Activated CD4-positive, alpha-beta memory T cell treated with anti-CD3 and anti-CD28 coated beads for 36 hours (primary cell): Measurements from ENCODE around the gene GPC5. TPM values are rescaled to one million over a fixed set of nuclear protein-coding genes. Genes with fewer than 3 reads are reported as not detected.

ENCODE experiments used
- CTCF ChIA-PET: fragments of 350-600 bp; sonication (Branson Sonifier 250); formaldehyde crosslinking; loops from one replicate; lab custom pipeline; 2021; ENCODE audit warnings: antibody characterized with exemption, inconsistent platforms; lab: Charles Lee
- POLR2A ChIA-PET: fragments of 350-600 bp; sonication (Branson Sonifier 250); formaldehyde crosslinking; loops from one replicate; lab custom pipeline; 2021; ENCODE audit warnings: antibody characterized with exemption; lab: Charles Lee
- DNase-seq: peaks from one replicate; pipeline ENCODE4 v3.0.0-alpha.2; 2020
- H3K27ac Mint-ChIP-seq: one replicate; pipeline ENCODE4 v1.8.0; 2021; ENCODE audit warnings: mixed read lengths
- H3K27me3 Mint-ChIP-seq: one replicate; pipeline ENCODE4 v1.8.0; 2021; ENCODE audit warnings: mixed read lengths
- H3K36me3 Mint-ChIP-seq: one replicate; pipeline ENCODE4 v1.8.0; 2021; ENCODE audit warnings: mixed read lengths
- H3K4me1 Mint-ChIP-seq: one replicate; pipeline ENCODE4 v1.8.0; 2021; ENCODE audit warnings: low read depth, mixed read lengths
- H3K4me3 Mint-ChIP-seq: one replicate; pipeline ENCODE4 v1.8.0; 2021; ENCODE audit warnings: mild to moderate bottlenecking, mixed read lengths
- H3K9me3 Mint-ChIP-seq: one replicate; pipeline ENCODE4 v1.8.0; 2021; ENCODE audit warnings: mixed read lengths
- intact Hi-C: fragments of 100-400 bp; cut with micrococcal nuclease; formaldehyde crosslinking; loops from one replicate; pipeline ENCODE4 v1.15.1; 2023
- total RNA-seq, 2 experiments: library from RNA; stranded (reverse); gene quantifications; one replicate each; pipeline ENCODE4 v1.2.3, GENCODE V29; 2021

Gene GPC5
- total RNA-seq, 2 experiments from 2014 or later, result 0.17 to 0.29 TPM

DNA sequence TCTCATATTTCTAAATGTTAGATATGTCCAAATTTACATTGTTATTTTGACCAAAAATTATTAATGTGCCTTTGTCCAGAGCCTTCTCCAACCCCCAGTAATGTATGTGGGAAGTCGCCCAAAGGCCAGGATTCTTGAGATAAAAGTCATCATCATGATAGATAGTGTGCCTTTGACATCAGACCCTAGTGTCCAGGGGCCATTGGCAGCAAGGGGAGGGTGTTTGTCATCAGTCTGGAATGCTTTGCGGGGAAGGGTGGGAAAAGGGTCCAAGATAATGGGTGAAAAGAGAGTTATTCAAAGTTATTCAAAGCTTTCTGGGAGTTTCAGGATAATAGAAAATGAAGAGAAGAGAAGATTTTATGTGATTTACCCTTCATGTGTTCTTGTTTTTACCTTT lies 918.6 kb downstream of the GPC5 start:
- no peak for DNase-seq
- intact Hi-C loops, result no loop called here
- ChIA-PET CTCF (no interaction called here), POLR2A (no interaction called here)
- H3K27ac Mint-ChIP-seq, result no peak overlapping the region
- H3K4me3 Mint-ChIP-seq, result no peak overlapping the region
- no peaks in the 10 kb centered on the region for H3K36me3 Mint-ChIP-seq
- H3K9me3 Mint-ChIP-seq, result peaks cover 5% of the 10 kb centered on the region
- H3K4me1 Mint-ChIP-seq, result no peaks in the 10 kb centered on the region
- H3K27me3 Mint-ChIP-seq, result no peaks in the 10 kb centered on the region

GRCh38 chr13:92320323-92320722 lies 921.9 kb downstream of the GPC5 start:
- CTCF ChIA-PET, result no interaction called here
- H3K4me1 Mint-ChIP-seq, result no peaks in the 10 kb centered on the region
- intact Hi-C loops, result no loop called here

GRCh38 chr13:92321174-92321573 lies 922.8 kb downstream of the GPC5 start:
- Mint-ChIP-seq H3K9me3 (no peaks in the 10 kb centered on the region), H3K36me3 (no peaks in the 10 kb centered on the region), H3K27me3 (no peaks in the 10 kb centered on the region), H3K27ac (no peak overlapping the region), H3K4me1 (no peaks in the 10 kb centered on the region), H3K4me3 (no peak overlapping the region)
- no peak for DNase-seq
- ChIA-PET POLR2A (no interaction called here), CTCF (no interaction called here)
- intact Hi-C loops, result no loop called here

More at GRCh38 chr13:92320323-92320722, 921.9 kb downstream of the GPC5 start:
- H3K27ac Mint-ChIP-seq, result no peak overlapping the region
- no peaks in the 10 kb centered on the region for H3K36me3 Mint-ChIP-seq
- POLR2A ChIA-PET, result interaction anchor here (0.5 kb wide), 1 partner anchor 75 kb away, joined by 3 read pairs; no protein-coding TSS in a partner anchor
- no peak for DNase-seq
- H3K4me3 Mint-ChIP-seq, result no peak overlapping the region
- no peaks in the 10 kb centered on the region for H3K27me3 Mint-ChIP-seq
- H3K9me3 Mint-ChIP-seq, result no peaks in the 10 kb centered on the region

- Mint-ChIP-seq H3K9me3 (no peaks in the 10 kb centered on the region), H3K4me1 (no peaks in the 10 kb centered on the region), H3K27me3 (no peaks in the 10 kb centered on the region), H3K27ac (no peak overlapping the region), H3K4me3 (no peak overlapping the region), H3K36me3 (no peaks in the 10 kb centered on the region)
- CTCF ChIA-PET, result interaction anchor here (0.6 kb wide), 1 partner anchor 79 kb away, joined by 3 read pairs; no protein-coding TSS in a partner anchor
- no peak for DNase-seq
- POLR2A ChIA-PET, result no interaction called here
- intact Hi-C loops, result no loop called here
These were observed 947.2 kb downstream of the GPC5 start for GRCh38 chr13:92345627-92346026.

DNA sequence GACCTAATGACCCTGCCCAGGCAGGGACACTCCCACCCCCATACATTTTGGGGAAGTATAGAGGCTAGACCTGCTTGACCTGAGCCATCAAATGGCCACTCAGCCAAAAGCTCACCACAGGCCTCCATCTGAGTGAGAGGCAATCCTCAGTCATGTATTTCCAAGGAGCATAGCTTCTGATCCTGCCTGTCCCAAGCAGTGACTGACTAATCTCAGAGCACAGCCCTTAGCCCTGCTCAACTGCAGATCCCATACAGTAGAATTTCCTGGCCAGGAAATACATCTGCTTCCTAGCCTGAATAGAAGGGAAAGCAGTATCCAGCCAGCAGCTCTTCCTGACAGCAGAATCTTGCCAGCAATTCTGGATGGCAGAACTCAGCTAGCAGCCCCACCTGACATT lies 947.6 kb downstream of the GPC5 start:
- POLR2A ChIA-PET, result no interaction called here
- DNase-seq, result no peak
- no peak overlapping the region for H3K4me3 Mint-ChIP-seq
- H3K9me3 Mint-ChIP-seq, result no peaks in the 10 kb centered on the region
- intact Hi-C loops, result no loop called here
- no peak overlapping the region for H3K27ac Mint-ChIP-seq
- CTCF ChIA-PET, result interaction anchor here (0.6 kb wide), 1 partner anchor 78 kb away, joined by 3 read pairs; no protein-coding TSS in a partner anchor
- no peaks in the 10 kb centered on the region for H3K4me1 Mint-ChIP-seq
- H3K27me3 Mint-ChIP-seq, result no peaks in the 10 kb centered on the region
- no peaks in the 10 kb centered on the region for H3K36me3 Mint-ChIP-seq

GRCh38 chr13:92354583-92354982 lies 956.2 kb downstream of the GPC5 start:
- Mint-ChIP-seq H3K4me3 (no peak overlapping the region), H3K27ac (no peak overlapping the region), H3K4me1 (no peaks in the 10 kb centered on the region), H3K36me3 (no peaks in the 10 kb centered on the region), H3K9me3 (peaks cover 12% of the 10 kb centered on the region), H3K27me3 (no peaks in the 10 kb centered on the region)
- CTCF ChIA-PET, result no interaction called here
- no peak for DNase-seq
- intact Hi-C loops, result no loop called here
- POLR2A ChIA-PET, result no interaction called here

DNA sequence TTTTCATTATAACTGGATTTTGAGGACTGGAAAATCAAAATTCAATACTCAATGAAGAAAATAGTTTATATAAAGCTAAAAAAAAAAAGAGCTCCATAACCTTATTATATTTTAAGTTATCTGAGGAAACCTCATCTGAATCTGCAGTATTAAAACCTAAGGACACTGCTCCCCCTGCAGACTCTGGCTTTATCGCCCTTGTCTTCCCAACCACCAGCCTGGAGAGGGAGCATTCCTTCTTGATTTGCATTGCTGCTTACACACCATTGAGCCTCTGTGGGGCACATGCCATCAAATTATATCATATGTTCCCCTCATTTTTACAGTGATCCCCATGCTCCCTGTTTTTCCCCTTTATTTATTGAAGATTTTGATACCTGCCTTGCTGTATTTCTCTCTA lies 956.8 kb downstream of the GPC5 start:
- POLR2A ChIA-PET, result no interaction called here
- Mint-ChIP-seq H3K4me3 (no peak overlapping the region), H3K27ac (no peak overlapping the region), H3K36me3 (no peaks in the 10 kb centered on the region), H3K27me3 (no peaks in the 10 kb centered on the region), H3K9me3 (peaks cover 12% of the 10 kb centered on the region), H3K4me1 (no peaks in the 10 kb centered on the region)
- CTCF ChIA-PET, result no interaction called here
- DNase-seq, result no peak
- intact Hi-C loops, result no loop called here

GRCh38 chr13:92362717-92363116 lies 964.3 kb downstream of the GPC5 start:
- Mint-ChIP-seq H3K27me3 (no peaks in the 10 kb centered on the region), H3K9me3 (peaks cover 11% of the 10 kb centered on the region), H3K27ac (no peak overlapping the region), H3K4me1 (no peaks in the 10 kb centered on the region), H3K36me3 (no peaks in the 10 kb centered on the region), H3K4me3 (no peak overlapping the region)
- intact Hi-C loops, result no loop called here
- POLR2A ChIA-PET, result no interaction called here
- CTCF ChIA-PET, result interaction anchor here (1.2 kb wide), 1 partner anchor 173 kb away, joined by 3 read pairs; no protein-coding TSS in a partner anchor
- DNase-seq, result no peak

GRCh38 chr13:92365904-92366303 lies 967.5 kb downstream of the GPC5 start:
- intact Hi-C loops, result no loop called here
- DNase-seq, result no peak
- no peak overlapping the region for H3K4me3 Mint-ChIP-seq
- no peaks in the 10 kb centered on the region for H3K36me3 Mint-ChIP-seq
- ChIA-PET POLR2A (no interaction called here), CTCF (no interaction called here)
- no peaks in the 10 kb centered on the region for H3K4me1 Mint-ChIP-seq
- peaks cover 6% of the 10 kb centered on the region for H3K9me3 Mint-ChIP-seq
- no peak overlapping the region for H3K27ac Mint-ChIP-seq
- no peaks in the 10 kb centered on the region for H3K27me3 Mint-ChIP-seq

GRCh38 chr13:92377396-92377795 lies 979.0 kb downstream of the GPC5 start:
- Mint-ChIP-seq H3K27ac (no peak overlapping the region), H3K36me3 (no peaks in the 10 kb centered on the region), H3K4me3 (no peak overlapping the region), H3K9me3 (no peaks in the 10 kb centered on the region), H3K27me3 (no peaks in the 10 kb centered on the region), H3K4me1 (no peaks in the 10 kb centered on the region)
- intact Hi-C loops, result no loop called here
- POLR2A ChIA-PET, result no interaction called here
- DNase-seq, result no peak
- CTCF ChIA-PET, result no interaction called here

- Mint-ChIP-seq H3K36me3 (no peaks in the 10 kb centered on the region), H3K9me3 (no peaks in the 10 kb centered on the region), H3K27me3 (no peaks in the 10 kb centered on the region), H3K4me1 (no peaks in the 10 kb centered on the region), H3K4me3 (no peak overlapping the region), H3K27ac (no peak overlapping the region)
- ChIA-PET CTCF (no interaction called here), POLR2A (no interaction called here)
- intact Hi-C loops, result no loop called here
- DNase-seq, result no peak
These were observed 981.0 kb downstream of the GPC5 start for GRCh38 chr13:92379371-92379770.

GRCh38 chr13:92384410-92384809 lies 986.0 kb downstream of the GPC5 start:
- no peak for DNase-seq
- no peaks in the 10 kb centered on the region for H3K27me3 Mint-ChIP-seq
- ChIA-PET CTCF (no interaction called here), POLR2A (interaction anchor here (0.6 kb wide), 1 partner anchor 34 kb away, joined by 3 read pairs; no protein-coding TSS in a partner anchor)
- H3K9me3 Mint-ChIP-seq, result no peaks in the 10 kb centered on the region
- intact Hi-C loops, result no loop called here
- H3K36me3 Mint-ChIP-seq, result no peaks in the 10 kb centered on the region
- no peak overlapping the region for H3K4me3 Mint-ChIP-seq
- H3K27ac Mint-ChIP-seq, result no peak overlapping the region
- H3K4me1 Mint-ChIP-seq, result no peaks in the 10 kb centered on the region

DNA sequence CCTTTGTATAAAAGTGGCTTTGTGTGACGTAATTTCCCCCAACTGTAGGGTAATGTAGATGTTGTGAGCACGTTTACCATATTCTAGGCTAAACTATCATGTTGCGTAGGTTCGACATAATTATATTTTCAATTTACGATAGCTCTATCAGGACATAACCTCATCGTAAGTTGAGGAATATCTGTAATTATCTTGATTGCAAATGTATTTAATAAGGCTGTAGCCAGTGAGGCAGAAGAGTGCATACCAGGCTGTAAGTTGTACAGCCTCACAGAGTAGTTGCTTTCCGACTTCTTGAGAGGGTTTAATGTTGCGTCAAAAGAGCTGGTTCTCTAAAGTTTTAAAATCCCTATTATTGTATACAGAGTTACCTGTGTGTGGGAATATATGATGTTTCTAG lies 988.8 kb downstream of the GPC5 start:
- POLR2A ChIA-PET, result no interaction called here
- Mint-ChIP-seq H3K27ac (no peak overlapping the region), H3K4me3 (no peak overlapping the region), H3K36me3 (no peaks in the 10 kb centered on the region), H3K27me3 (no peaks in the 10 kb centered on the region), H3K9me3 (no peaks in the 10 kb centered on the region), H3K4me1 (no peaks in the 10 kb centered on the region)
- CTCF ChIA-PET, result no interaction called here
- DNase-seq, result no peak
- intact Hi-C loops, result no loop called here
